HCT116 (cell line): Measurements from ENCODE around the gene HLA-B. TPM values are rescaled to one million over a fixed set of nuclear protein-coding genes. Genes with fewer than 3 reads are reported as not detected.

Source experiments
- ATAC-seq: fragments of 200-7000 bp; cut with Tn5 transposase; 2 replicates; pipeline ENCODE4 v1.9.1; 2020; ENCODE audit warnings: mild to moderate bottlenecking, moderate library complexity
- BruUV-seq: library from RNA; stranded (reverse); fragments of 400-500 nt; replicated peaks from 2 replicates; lab custom pipeline; 2021; lab: Mats Ljungman, UMichigan
- CTCF ChIA-PET: fragments of 300-600 bp; sonication (Branson Sonifier 250); formaldehyde crosslinking; loops from one replicate; lab custom pipeline; 2021; ENCODE audit warnings: antibody characterized with exemption; lab: Charles Lee
- POLR2A ChIA-PET: fragments of 300-600, 350-600 bp; sonication (Branson Sonifier 250); formaldehyde crosslinking; loops from one replicate; lab custom pipeline; 2021; ENCODE audit warnings: antibody characterized with exemption; lab: Charles Lee
- RAD21 ChIA-PET, 2 experiments: fragments of 300-600 bp; sonication (Branson Sonifier 250); formaldehyde crosslinking; loops; one replicate each; lab custom pipeline; 2023; ENCODE audit warnings: low total read pairs in 2 of 2; ENCODE audit not compliant: uncharacterized antibody in 2 of 2, unreplicated experiment in 2 of 2, low non-redundant PET in 1 of 2; lab: Charles Lee
- DNase-seq: peaks from one replicate; pipeline ENCODE4 v3.0.0-alpha.2; 2010; ENCODE audit warnings: low read depth, low spot score
- H2AFZ ChIP-seq: fragments of 200-600 bp; shearing (Covaris generic), sonication (generic); 2 replicates; pipeline ENCODE4 v1.6.1; 2017; ENCODE audit warnings: low read depth, mixed run types, mixed read lengths, antibody characterized with exemption, low read length; ENCODE audit not compliant: poor library complexity, severe bottlenecking
- H3K27ac ChIP-seq: 2 replicates; pipeline ENCODE4 v1.5.1; 2012; ENCODE audit warnings: low read depth, low read length
- H3K27me3 ChIP-seq: fragments of 200-600 bp; sonication (generic); 2 replicates; pipeline ENCODE4 v1.6.1; 2016; ENCODE audit warnings: mixed run types, low read length, mixed read lengths; ENCODE audit not compliant: insufficient read depth
- H3K36me3 ChIP-seq, 2 experiments: fragments of 200-500 bp in 1 of 2; fragments of 200-600 bp in 1 of 2; sonication (Bioruptor generic) in 1 of 2; sonication (generic) in 1 of 2; 2 replicates each; pipeline versions ENCODE4 v1.5.1 to v1.6.1; 2014 to 2016; ENCODE audit warnings: low read length in 2 of 2, inconsistent platforms in 1 of 2, mixed read lengths in 1 of 2, mixed run types in 1 of 2; ENCODE audit not compliant: insufficient read depth in 2 of 2, control insufficient read depth in 1 of 2
- H3K4me1 ChIP-seq, 2 experiments: fragments of 200-600 bp in 1 of 2; sonication (generic) in 1 of 2; 2 replicates each; pipeline versions ENCODE4 v1.5.1 to v1.6.1; 2012 to 2017; ENCODE audit warnings: low read length in 2 of 2, inconsistent platforms in 1 of 2, mild to moderate bottlenecking in 1 of 2, mixed read lengths in 1 of 2, mixed run types in 1 of 2, moderate library complexity in 1 of 2; ENCODE audit not compliant: insufficient read depth in 2 of 2, control insufficient read depth in 1 of 2
- H3K4me2 ChIP-seq: fragments of 200-600 bp; sonication (generic); 2 replicates; pipeline ENCODE4 v1.6.1; 2017; ENCODE audit warnings: mixed run types, low read length, mixed read lengths
- H3K4me3 ChIP-seq, 2 experiments: fragments of 200-600 bp in 1 of 2; sonication (generic) in 1 of 2; replicated peaks in 1 of 2; 2 replicates each; pipeline ENCODE4 v1.5.1; 2011 to 2016; ENCODE audit warnings: low read length in 2 of 2, control low read depth in 1 of 2, low read depth in 1 of 2, mild to moderate bottlenecking in 1 of 2, mixed read lengths in 1 of 2, mixed run types in 1 of 2
- H3K79me2 ChIP-seq: fragments of 200-600 bp; sonication (generic); 2 replicates; pipeline ENCODE4 v1.6.1; 2017; ENCODE audit warnings: mild to moderate bottlenecking, mixed run types, low read length, moderate library complexity, mixed read lengths; ENCODE audit not compliant: insufficient read depth
- H3K9ac ChIP-seq: fragments of 200-600 bp; sonication (generic); 2 replicates; pipeline ENCODE4 v1.6.1; 2016; ENCODE audit warnings: low read length, mixed read lengths
- H3K9me2 ChIP-seq: fragments of 200-600 bp; sonication (generic), shearing (Covaris generic); 2 replicates; pipeline ENCODE4 v1.6.1; 2017; ENCODE audit warnings: mixed run types, mild to moderate bottlenecking, moderate library complexity; ENCODE audit not compliant: insufficient read depth
- H3K9me3 ChIP-seq, 2 experiments: fragments of 200-500 bp in 1 of 2; fragments of 200-600 bp in 1 of 2; sonication (Bioruptor generic) in 1 of 2; sonication (generic) in 1 of 2; 2 replicates each; pipeline ENCODE4 v1.6.1; 2014 to 2017; ENCODE audit warnings: low read length in 2 of 2, mixed read lengths in 2 of 2, inconsistent platforms in 1 of 2, low read depth in 1 of 2, mild to moderate bottlenecking in 1 of 2, mixed run types in 1 of 2, moderate library complexity in 1 of 2; ENCODE audit not compliant: control insufficient read depth in 1 of 2, insufficient read depth in 1 of 2
- H4K20me1 ChIP-seq: fragments of 200-600 bp; sonication (generic), shearing (Covaris generic); 2 replicates; pipeline ENCODE4 v1.6.1; 2017; ENCODE audit warnings: mixed run types, mild to moderate bottlenecking, moderate library complexity; ENCODE audit not compliant: insufficient read depth
- CBX3 ChIP-seq: IDR thresholded peaks from 2 replicates; pipeline ENCODE4 v1.6.1; 2012; ENCODE audit warnings: low read depth
- CEBPB ChIP-seq: IDR thresholded peaks from 2 replicates; pipeline ENCODE4 v1.6.1; 2012; ENCODE audit warnings: low read depth
- EGR1 ChIP-seq: IDR thresholded peaks from 2 replicates; pipeline ENCODE4 v1.6.1; 2012; ENCODE audit warnings: low read depth
- ELF1 ChIP-seq: IDR thresholded peaks from 2 replicates; pipeline ENCODE4 v1.6.1; 2012; ENCODE audit warnings: low read depth, borderline replicate concordance
- EZH2phosphoT487 ChIP-seq: fragments of 200-600 bp; IDR thresholded peaks from 2 replicates; pipeline ENCODE4 v1.6.1; 2018; ENCODE audit warnings: antibody characterized with exemption, borderline replicate concordance
- FOSL1 ChIP-seq: IDR thresholded peaks from 2 replicates; pipeline ENCODE4 v1.6.1; 2012; ENCODE audit warnings: low read depth
- JUND ChIP-seq: IDR thresholded peaks from 2 replicates; pipeline ENCODE4 v1.6.1; 2012
- POLR2AphosphoS5 ChIP-seq: IDR thresholded peaks from 2 replicates; pipeline ENCODE4 v1.6.1; 2011; ENCODE audit warnings: mild to moderate bottlenecking, low read depth, low read length, moderate library complexity
- RAD21 ChIP-seq: IDR thresholded peaks from 2 replicates; pipeline ENCODE4 v1.6.1; 2012; ENCODE audit warnings: low read depth, mild to moderate bottlenecking
- SIN3A ChIP-seq: IDR thresholded peaks from 2 replicates; pipeline ENCODE4 v1.6.1; 2012; ENCODE audit warnings: low read depth
- SP1 ChIP-seq: IDR thresholded peaks from 2 replicates; pipeline ENCODE4 v1.6.1; 2012; ENCODE audit warnings: low read depth
- SRF ChIP-seq: IDR thresholded peaks from 2 replicates; pipeline ENCODE4 v1.6.1; 2012; ENCODE audit warnings: low read depth
- ZFX ChIP-seq: fragments of 450-650 bp; IDR thresholded peaks from 2 replicates; pipeline ENCODE4 v1.6.1; 2017
- intact Hi-C: fragments of 100-400 bp; cut with micrococcal nuclease; formaldehyde crosslinking; loops from 2 replicates; pipeline ENCODE4 v1.10.0; 2022
- total RNA-seq: library from RNA; stranded (reverse); gene quantifications from one replicate; pipeline ENCODE4 v1.2.1, GENCODE V29; 2021; ENCODE audit not compliant: unreplicated experiment
- TF ChIP-seq, protein P1 (sequence below), 3 experiments: fragments of 200-600 bp in 1 of 3; sonication (generic) in 1 of 3; IDR thresholded peaks in 2 of 3; conservative IDR thresholded peaks in 1 of 3; 2 replicates each; pipeline ENCODE4 v1.5.1; 2012 to 2017; ENCODE audit warnings: low read depth in 2 of 3, low read length in 2 of 3, antibody characterized with exemption in 1 of 3, borderline replicate concordance in 1 of 3, control low read depth in 1 of 3, mild to moderate bottlenecking in 1 of 3, mixed read lengths in 1 of 3, mixed run types in 1 of 3, moderate library complexity in 1 of 3; ENCODE audit not compliant: insufficient read depth in 1 of 3
- TF ChIP-seq, protein P2 (sequence below): IDR thresholded peaks from 2 replicates; pipeline ENCODE4 v1.6.1; 2012; ENCODE audit warnings: low read depth
- TF ChIP-seq, protein P3 (sequence below): IDR thresholded peaks from 2 replicates; pipeline ENCODE4 v1.6.1; 2011; ENCODE audit warnings: mild to moderate bottlenecking, low read length, moderate library complexity; ENCODE audit not compliant: insufficient replicate concordance; ENCODE audit errors: extremely low read depth
- TF ChIP-seq, protein P4 (sequence below): IDR thresholded peaks from 2 replicates; pipeline ENCODE4 v1.6.1; 2012
- TF ChIP-seq, protein P5 (sequence below): IDR thresholded peaks from 2 replicates; pipeline ENCODE4 v1.6.1; 2012

Gene HLA-B
- total RNA-seq, 1 experiment from 2014 or later = 381 TPM

DNA sequence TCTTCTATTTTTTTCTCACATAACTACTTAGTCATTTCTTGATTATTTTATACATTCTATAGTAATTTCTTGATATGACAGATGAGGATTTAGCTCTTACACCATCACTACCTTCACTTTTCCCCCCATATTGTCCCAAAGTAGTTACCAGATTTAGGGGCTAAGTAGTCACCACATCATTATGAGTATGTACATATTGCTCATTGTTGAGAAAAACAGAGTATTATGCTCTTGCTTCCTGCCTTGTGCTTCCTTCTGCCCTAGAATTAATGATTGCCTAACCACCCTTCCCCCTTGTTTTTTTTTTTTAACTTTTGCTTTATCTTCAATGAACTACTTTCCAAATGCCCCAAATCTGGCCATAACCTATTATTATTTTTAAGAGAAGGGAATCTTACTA, 6.8 kb upstream of the HLA-B start:
- ChIA-PET RAD21 (no interaction called here), POLR2A (interaction anchor here (0.7 kb wide), 1 partner anchor 167 kb away, joined by 3 read pairs; no protein-coding TSS in a partner anchor), CTCF (no interaction called here)
- H3K27ac ChIP-seq = no peak overlapping the region
- intact Hi-C loops = no loop called here
- BruUV-seq = no TSS peak
- no peak overlapping the region for H3K4me2 ChIP-seq
- H4K20me1 ChIP-seq = no peaks in the 10 kb centered on the region
- peaks cover 0 to 18% of the 10 kb centered on the region in 2 experiments; a peak in 1 of 4 replicates for H3K4me1 ChIP-seq
- no peak for ATAC-seq
- H3K9me3 ChIP-seq = no peaks in the 10 kb centered on the region
- no peaks in the 10 kb centered on the region for H3K79me2 ChIP-seq
- H3K4me3 ChIP-seq = no peak overlapping the region
- TF ChIP-seq, protein P1, sequence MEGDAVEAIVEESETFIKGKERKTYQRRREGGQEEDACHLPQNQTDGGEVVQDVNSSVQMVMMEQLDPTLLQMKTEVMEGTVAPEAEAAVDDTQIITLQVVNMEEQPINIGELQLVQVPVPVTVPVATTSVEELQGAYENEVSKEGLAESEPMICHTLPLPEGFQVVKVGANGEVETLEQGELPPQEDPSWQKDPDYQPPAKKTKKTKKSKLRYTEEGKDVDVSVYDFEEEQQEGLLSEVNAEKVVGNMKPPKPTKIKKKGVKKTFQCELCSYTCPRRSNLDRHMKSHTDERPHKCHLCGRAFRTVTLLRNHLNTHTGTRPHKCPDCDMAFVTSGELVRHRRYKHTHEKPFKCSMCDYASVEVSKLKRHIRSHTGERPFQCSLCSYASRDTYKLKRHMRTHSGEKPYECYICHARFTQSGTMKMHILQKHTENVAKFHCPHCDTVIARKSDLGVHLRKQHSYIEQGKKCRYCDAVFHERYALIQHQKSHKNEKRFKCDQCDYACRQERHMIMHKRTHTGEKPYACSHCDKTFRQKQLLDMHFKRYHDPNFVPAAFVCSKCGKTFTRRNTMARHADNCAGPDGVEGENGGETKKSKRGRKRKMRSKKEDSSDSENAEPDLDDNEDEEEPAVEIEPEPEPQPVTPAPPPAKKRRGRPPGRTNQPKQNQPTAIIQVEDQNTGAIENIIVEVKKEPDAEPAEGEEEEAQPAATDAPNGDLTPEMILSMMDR (IDR thresholded peaks at IDR 0.05 in 2 of 3, conservative IDR thresholded peaks at IDR 0.05 in 1 of 3; ENCODE audit: borderline replicate concordance in 1 of 3, insufficient read depth in 1 of 3, low read depth in 2 of 3, low read length in 2 of 3) = no peak
- TF ChIP-seq, protein P2, sequence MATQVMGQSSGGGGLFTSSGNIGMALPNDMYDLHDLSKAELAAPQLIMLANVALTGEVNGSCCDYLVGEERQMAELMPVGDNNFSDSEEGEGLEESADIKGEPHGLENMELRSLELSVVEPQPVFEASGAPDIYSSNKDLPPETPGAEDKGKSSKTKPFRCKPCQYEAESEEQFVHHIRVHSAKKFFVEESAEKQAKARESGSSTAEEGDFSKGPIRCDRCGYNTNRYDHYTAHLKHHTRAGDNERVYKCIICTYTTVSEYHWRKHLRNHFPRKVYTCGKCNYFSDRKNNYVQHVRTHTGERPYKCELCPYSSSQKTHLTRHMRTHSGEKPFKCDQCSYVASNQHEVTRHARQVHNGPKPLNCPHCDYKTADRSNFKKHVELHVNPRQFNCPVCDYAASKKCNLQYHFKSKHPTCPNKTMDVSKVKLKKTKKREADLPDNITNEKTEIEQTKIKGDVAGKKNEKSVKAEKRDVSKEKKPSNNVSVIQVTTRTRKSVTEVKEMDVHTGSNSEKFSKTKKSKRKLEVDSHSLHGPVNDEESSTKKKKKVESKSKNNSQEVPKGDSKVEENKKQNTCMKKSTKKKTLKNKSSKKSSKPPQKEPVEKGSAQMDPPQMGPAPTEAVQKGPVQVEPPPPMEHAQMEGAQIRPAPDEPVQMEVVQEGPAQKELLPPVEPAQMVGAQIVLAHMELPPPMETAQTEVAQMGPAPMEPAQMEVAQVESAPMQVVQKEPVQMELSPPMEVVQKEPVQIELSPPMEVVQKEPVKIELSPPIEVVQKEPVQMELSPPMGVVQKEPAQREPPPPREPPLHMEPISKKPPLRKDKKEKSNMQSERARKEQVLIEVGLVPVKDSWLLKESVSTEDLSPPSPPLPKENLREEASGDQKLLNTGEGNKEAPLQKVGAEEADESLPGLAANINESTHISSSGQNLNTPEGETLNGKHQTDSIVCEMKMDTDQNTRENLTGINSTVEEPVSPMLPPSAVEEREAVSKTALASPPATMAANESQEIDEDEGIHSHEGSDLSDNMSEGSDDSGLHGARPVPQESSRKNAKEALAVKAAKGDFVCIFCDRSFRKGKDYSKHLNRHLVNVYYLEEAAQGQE = no peak
- TF ChIP-seq, protein P3, sequence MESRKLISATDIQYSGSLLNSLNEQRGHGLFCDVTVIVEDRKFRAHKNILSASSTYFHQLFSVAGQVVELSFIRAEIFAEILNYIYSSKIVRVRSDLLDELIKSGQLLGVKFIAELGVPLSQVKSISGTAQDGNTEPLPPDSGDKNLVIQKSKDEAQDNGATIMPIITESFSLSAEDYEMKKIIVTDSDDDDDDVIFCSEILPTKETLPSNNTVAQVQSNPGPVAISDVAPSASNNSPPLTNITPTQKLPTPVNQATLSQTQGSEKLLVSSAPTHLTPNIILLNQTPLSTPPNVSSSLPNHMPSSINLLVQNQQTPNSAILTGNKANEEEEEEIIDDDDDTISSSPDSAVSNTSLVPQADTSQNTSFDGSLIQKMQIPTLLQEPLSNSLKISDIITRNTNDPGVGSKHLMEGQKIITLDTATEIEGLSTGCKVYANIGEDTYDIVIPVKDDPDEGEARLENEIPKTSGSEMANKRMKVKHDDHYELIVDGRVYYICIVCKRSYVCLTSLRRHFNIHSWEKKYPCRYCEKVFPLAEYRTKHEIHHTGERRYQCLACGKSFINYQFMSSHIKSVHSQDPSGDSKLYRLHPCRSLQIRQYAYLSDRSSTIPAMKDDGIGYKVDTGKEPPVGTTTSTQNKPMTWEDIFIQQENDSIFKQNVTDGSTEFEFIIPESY = no peak
- TF ChIP-seq EZH2phosphoT487 (no peak), ELF1 (no peak), SP1 (no peak), SIN3A (no peak), CEBPB (no peak), POLR2AphosphoS5 (no peak), CBX3 (no peak), ZFX (no peak), RAD21 (no peak), SRF (no peak), FOSL1 (no peak), EGR1 (no peak), JUND (no peak)
- TF ChIP-seq, protein P4, sequence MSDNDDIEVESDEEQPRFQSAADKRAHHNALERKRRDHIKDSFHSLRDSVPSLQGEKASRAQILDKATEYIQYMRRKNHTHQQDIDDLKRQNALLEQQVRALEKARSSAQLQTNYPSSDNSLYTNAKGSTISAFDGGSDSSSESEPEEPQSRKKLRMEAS = no peak
- TF ChIP-seq, protein P5, sequence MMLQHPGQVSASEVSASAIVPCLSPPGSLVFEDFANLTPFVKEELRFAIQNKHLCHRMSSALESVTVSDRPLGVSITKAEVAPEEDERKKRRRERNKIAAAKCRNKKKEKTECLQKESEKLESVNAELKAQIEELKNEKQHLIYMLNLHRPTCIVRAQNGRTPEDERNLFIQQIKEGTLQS = no peak
- H3K9me2 ChIP-seq = no peaks in the 10 kb centered on the region
- no peaks in the 10 kb centered on the region for H3K27me3 ChIP-seq
- no peak overlapping the region for H2AFZ ChIP-seq
- no peak overlapping the region for H3K9ac ChIP-seq
- no peak for DNase-seq
- H3K36me3 ChIP-seq = no peaks in the 10 kb centered on the region
